Vagina (tissue), 2 donors: Measurements from ENCODE around the gene CACNA2D1.

Experiments
- POLR2A ChIP-seq, 2 donors: fragments of 450-650 bp; IDR thresholded peaks; one replicate each; pipeline ENCODE4 v1.6.1; 2017; ENCODE audit warnings: antibody characterized with exemption in 2 of 2, mild to moderate bottlenecking in 2 of 2, moderate library complexity in 2 of 2
- POLR2AphosphoS5 ChIP-seq, 2 donors: sonication (generic); formaldehyde crosslinking; IDR thresholded peaks; one replicate each; pipeline ENCODE4 v1.9.0; 2017; ENCODE audit warnings: antibody characterized with exemption in 2 of 2, mild to moderate bottlenecking in 2 of 2, low read depth in 1 of 2; ENCODE audit not compliant: insufficient read depth in 1 of 2
- TF ChIP-seq, protein P1 (sequence below), 3 experiments: fragments of 450-650 bp in 2 of 3; fragments of 200-600 bp in 1 of 3; sonication (generic) in 1 of 3; IDR thresholded peaks; one replicate each; pipeline ENCODE4 v1.5.1; 2017 to 2019; ENCODE audit warnings: antibody characterized with exemption in 3 of 3, mild to moderate bottlenecking in 2 of 3, moderate library complexity in 2 of 3

DNA sequence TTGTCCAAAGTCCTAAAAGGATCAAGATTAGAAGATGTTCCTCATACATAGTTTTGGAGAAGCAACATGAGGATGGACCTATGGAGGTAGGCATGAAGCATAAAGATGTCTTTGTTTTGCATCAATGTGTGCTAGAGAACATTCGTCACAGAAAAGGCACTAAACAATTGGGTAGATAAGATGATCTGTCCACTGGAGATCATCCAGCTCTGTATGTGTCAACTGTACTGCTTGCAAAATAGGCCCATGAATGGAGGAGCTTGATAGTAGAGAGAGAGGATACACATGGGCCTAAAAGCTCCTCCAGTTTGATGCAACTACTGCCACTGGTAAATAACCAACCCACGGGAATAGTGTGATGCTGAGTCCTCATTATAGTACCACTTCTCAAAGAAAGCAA, 387.3 kb downstream of the CACNA2D1 start:
- TF ChIP-seq POLR2A (IDR thresholded peaks at IDR 0.05), result no peak
- TF ChIP-seq, protein P1, sequence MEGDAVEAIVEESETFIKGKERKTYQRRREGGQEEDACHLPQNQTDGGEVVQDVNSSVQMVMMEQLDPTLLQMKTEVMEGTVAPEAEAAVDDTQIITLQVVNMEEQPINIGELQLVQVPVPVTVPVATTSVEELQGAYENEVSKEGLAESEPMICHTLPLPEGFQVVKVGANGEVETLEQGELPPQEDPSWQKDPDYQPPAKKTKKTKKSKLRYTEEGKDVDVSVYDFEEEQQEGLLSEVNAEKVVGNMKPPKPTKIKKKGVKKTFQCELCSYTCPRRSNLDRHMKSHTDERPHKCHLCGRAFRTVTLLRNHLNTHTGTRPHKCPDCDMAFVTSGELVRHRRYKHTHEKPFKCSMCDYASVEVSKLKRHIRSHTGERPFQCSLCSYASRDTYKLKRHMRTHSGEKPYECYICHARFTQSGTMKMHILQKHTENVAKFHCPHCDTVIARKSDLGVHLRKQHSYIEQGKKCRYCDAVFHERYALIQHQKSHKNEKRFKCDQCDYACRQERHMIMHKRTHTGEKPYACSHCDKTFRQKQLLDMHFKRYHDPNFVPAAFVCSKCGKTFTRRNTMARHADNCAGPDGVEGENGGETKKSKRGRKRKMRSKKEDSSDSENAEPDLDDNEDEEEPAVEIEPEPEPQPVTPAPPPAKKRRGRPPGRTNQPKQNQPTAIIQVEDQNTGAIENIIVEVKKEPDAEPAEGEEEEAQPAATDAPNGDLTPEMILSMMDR (IDR thresholded peaks at IDR 0.05), result no peak
- TF ChIP-seq POLR2AphosphoS5 (IDR thresholded peaks at IDR 0.05; ENCODE audit: insufficient read depth in 1 of 2, low read depth in 1 of 2), result no peak
